ENCODE measurements around the gene FOSL1.

DNA sequence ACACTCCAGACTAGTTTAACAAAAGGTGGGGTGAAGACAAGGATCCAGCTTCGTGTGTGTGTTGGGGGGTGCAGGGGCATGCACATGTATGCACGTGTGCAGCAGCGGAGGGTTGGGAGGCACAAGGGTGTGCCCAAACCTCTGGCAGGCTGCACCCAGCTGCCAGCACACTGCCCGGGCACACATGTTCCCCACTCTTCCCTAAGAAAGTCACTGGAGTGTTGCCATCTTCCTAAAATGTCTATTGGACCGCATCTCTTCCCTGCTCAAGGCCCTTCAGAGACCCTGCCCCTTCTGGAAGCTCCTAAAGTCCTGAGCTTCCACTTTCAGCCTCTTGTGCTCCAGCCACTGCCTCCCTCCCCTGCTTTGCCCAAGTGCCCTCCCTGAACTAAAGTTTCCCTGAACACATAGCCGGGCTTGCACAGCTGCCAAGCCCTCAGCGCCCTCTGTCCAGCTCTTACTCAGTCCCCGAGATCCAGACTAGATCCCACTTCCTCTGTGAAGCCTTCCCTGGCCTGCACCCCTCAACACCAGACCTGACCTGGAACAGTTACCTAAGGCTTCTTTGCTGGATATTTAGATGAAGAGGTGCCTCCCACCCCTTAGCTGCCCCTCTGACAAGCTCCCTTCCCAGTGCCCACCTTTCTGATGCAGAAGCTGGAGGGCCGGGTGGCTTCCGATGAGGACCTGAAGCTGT lies 48.2 kb downstream of the FOSL1 start:
- TF ChIP-seq, protein P1, sequence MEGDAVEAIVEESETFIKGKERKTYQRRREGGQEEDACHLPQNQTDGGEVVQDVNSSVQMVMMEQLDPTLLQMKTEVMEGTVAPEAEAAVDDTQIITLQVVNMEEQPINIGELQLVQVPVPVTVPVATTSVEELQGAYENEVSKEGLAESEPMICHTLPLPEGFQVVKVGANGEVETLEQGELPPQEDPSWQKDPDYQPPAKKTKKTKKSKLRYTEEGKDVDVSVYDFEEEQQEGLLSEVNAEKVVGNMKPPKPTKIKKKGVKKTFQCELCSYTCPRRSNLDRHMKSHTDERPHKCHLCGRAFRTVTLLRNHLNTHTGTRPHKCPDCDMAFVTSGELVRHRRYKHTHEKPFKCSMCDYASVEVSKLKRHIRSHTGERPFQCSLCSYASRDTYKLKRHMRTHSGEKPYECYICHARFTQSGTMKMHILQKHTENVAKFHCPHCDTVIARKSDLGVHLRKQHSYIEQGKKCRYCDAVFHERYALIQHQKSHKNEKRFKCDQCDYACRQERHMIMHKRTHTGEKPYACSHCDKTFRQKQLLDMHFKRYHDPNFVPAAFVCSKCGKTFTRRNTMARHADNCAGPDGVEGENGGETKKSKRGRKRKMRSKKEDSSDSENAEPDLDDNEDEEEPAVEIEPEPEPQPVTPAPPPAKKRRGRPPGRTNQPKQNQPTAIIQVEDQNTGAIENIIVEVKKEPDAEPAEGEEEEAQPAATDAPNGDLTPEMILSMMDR (IDR thresholded peaks at IDR 0.05; ENCODE audit: low read length) = no peak
- TF ChIP-seq EZH2 (IDR thresholded peaks at IDR 0.05; ENCODE audit: borderline replicate concordance, low read length) = no peak
